Pancreas (tissue), 10 donors: ENCODE measurements around the gene TMEM63C. TPM values are rescaled to one million over a fixed set of nuclear protein-coding genes. Genes with fewer than 3 reads are reported as not detected.

ENCODE experiments used
- ATAC-seq, 4 donors: fragments of 200-7000 bp; cut with Tn5 transposase; one replicate each; pipeline versions ENCODE4 v1.8.0 to v1.9.1; 2020; ENCODE audit warnings: mild to moderate bottlenecking in 4 of 4, moderate library complexity in 4 of 4
- DNase-seq, 6 donors: peaks; one replicate each; pipeline ENCODE4 v3.0.0-alpha.2; 2020
- FAIRE-seq: peaks from 2 replicates; lab custom pipeline; 2012; peaks lifted over from hg19 to GRCh38; lab: Jason Lieb, UNC
- H3K27ac ChIP-seq, 4 donors: fragments of 200-600 bp; sonication (generic); 1 replicate in 3 of 4; 2 replicates in 1 of 4; pipeline versions ENCODE4 v1.5.0 to v1.8.0; 2020
- H3K27me3 ChIP-seq, 4 donors: fragments of 200-600 bp; one replicate each; pipeline ENCODE4 v1.8.0; 2021
- H3K36me3 ChIP-seq, 3 donors: fragments of 200-600 bp; sonication (generic) in 1 of 3; one replicate each; pipeline versions ENCODE4 v1.5.0 to v1.8.0; 2020 to 2021
- H3K4me1 ChIP-seq, 3 donors: fragments of 200-600 bp; one replicate each; pipeline ENCODE4 v1.8.0; 2021
- H3K4me3 ChIP-seq, 4 donors: fragments of 200-600 bp; sonication (generic) in 2 of 4; one replicate each; pipeline versions ENCODE4 v1.5.0 to v1.8.0; 2020 to 2021
- H3K9me3 ChIP-seq, 4 donors: fragments of 200-600 bp; one replicate each; pipeline ENCODE4 v1.8.0; 2021
- CTCF ChIP-seq, 4 donors: fragments of 200-600 bp; sonication (generic) in 3 of 4; IDR thresholded peaks; one replicate each; pipeline versions ENCODE4 v1.5.0 to v1.8.0; 2021; ENCODE audit warnings: antibody characterized with exemption in 4 of 4
- WGBS, 2 donors: extraction: QIAGEN DNeasy Blood & Tissue Kit; methylation state at CpG; one replicate each; pipeline ENCODE4 v1.1.7; 2013; 5-methylcytosine and 5-hydroxymethylcytosine counted together
- intact Hi-C, 3 donors: fragments of 100-400 bp; cut with DNase I; formaldehyde crosslinking; loops; one replicate each; pipeline versions ENCODE4 v1.11.1 to v1.14.2; 2022
- polyA plus RNA-seq, 2 donors: library from polyadenylated mRNA; stranded (reverse); fragments of 200-250 nt; gene quantifications; one replicate each; pipeline ENCODE4 v1.2.3, GENCODE V29; 2013
- total RNA-seq, 6 donors: library from RNA; stranded (reverse); fragmentation: NEBNext Ultra II Directional in 4 of 6; extraction: Animal tissue kit (Norgen Biotek cat#: 25700) in 4 of 6; gene quantifications; one replicate each; pipeline versions ENCODE4 v1.2.1 to v1.2.4, GENCODE V29; 2021 to 2023
- donor health status: healthy with polysubstance abuse.
- donor health status: DM: no; HTN: no; CAD: no; lungs with moderate emphysema.
- donor health status: DM: no; HTN: no; CAD: no.
- donor health status: control.
- donor health status: control.
- donor health status: Bipolar disorder and iron deficiency.
- donor health status: DM: yes; HTN: yes; CAD: no.
- donor health status: DM: no; HTN: no; CAD: no.
- donor health status: DM: no; HTN: no; CAD: no.
- donor health status: DM: yes; HTN: yes; CAD: no.

TMEM63C gene
- total and polyA plus RNA-seq, 8 donors: 2.8 to 10.6 (median 4.2) TPM

GRCh38 chr14:77299771-77300170 lies 118.2 kb downstream of the TMEM63C start:
- Histone ChIP-seq H3K4me3 (no peak overlapping the region), H3K36me3 (peaks cover 0 to 8% (median 0%) of the 10 kb centered on the region in 3 donors), H3K4me1 (no peaks in the 10 kb centered on the region), H3K9me3 (no peaks in the 10 kb centered on the region), H3K27me3 (no peaks in the 10 kb centered on the region), H3K27ac (no peak overlapping the region)
- intact Hi-C loops: no loop called here
- no peak for TF ChIP-seq CTCF (IDR thresholded peaks at IDR 0.05)
- ATAC-seq (peak in 1 of 4 donors; percentile 24), DNase-seq (no peak), FAIRE-seq (no peak)
- 63 to 65% methylated on average over 4 of the region's 4 CpGs for WGBS, 2 donors

- ATAC-seq: peak; percentile 64 to 85 (median 72)
- H3K4me1 ChIP-seq: no peaks in the 10 kb centered on the region
- no peak for FAIRE-seq
- H3K4me3 ChIP-seq: no peak overlapping the region
- H3K9me3 ChIP-seq: no peaks in the 10 kb centered on the region
- WGBS, 2 donors: 37 to 41% methylated on average over 10 of the region's 10 CpGs
- no peaks in the 10 kb centered on the region for H3K27me3 ChIP-seq
- intact Hi-C loops: no loop called here
- TF ChIP-seq CTCF (IDR thresholded peaks at IDR 0.05): peak in 3 of 4 donors; percentile 47 to 53 (median 50)
- no peak overlapping the region for H3K27ac ChIP-seq
- DNase-seq: peak in 5 of 6 donors; percentile 57 to 78 (median 60)
- peaks cover 0 to 2% (median 0%) of the 10 kb centered on the region in 3 donors for H3K36me3 ChIP-seq
These were observed 119.5 kb downstream of the TMEM63C start for GRCh38 chr14:77301103-77301502.

GRCh38 chr14:77302926-77303325 lies 121.3 kb downstream of the TMEM63C start:
- H3K4me3 ChIP-seq: no peak overlapping the region
- ATAC-seq (peak; percentile 38 to 86 (median 70)), DNase-seq (no peak), FAIRE-seq (no peak)
- H3K27ac ChIP-seq: peak overlapping the region in 2 of 4 donors; percentile 62 to 65
- no peaks in the 10 kb centered on the region for H3K36me3 ChIP-seq
- no peak for TF ChIP-seq CTCF (IDR thresholded peaks at IDR 0.05)
- WGBS, 2 donors: 93 to 98% methylated on average over 5 of the region's 5 CpGs
- intact Hi-C loops: no loop called here
- H3K9me3 ChIP-seq: no peaks in the 10 kb centered on the region
- H3K27me3 ChIP-seq: no peaks in the 10 kb centered on the region
- H3K4me1 ChIP-seq: no peaks in the 10 kb centered on the region

- no peaks in the 10 kb centered on the region for H3K4me1 ChIP-seq
- peak overlapping the region in 2 of 4 donors; percentile 62 to 65 for H3K27ac ChIP-seq
- intact Hi-C loops: no loop called here
- no peak for DNase-seq
- WGBS, 2 donors: 54 to 63% methylated on average over 4 of the region's 4 CpGs
- no peak overlapping the region for H3K4me3 ChIP-seq
- FAIRE-seq: no peak
- H3K9me3 ChIP-seq: no peaks in the 10 kb centered on the region
- peak; percentile 38 to 91 (median 78) for ATAC-seq
- no peaks in the 10 kb centered on the region for H3K36me3 ChIP-seq
- TF ChIP-seq CTCF (IDR thresholded peaks at IDR 0.05): no peak
- no peaks in the 10 kb centered on the region for H3K27me3 ChIP-seq
These were observed 122.0 kb downstream of the TMEM63C start for GRCh38 chr14:77303417-77304156.

- Histone ChIP-seq H3K27me3 (no peaks in the 10 kb centered on the region), H3K36me3 (no peaks in the 10 kb centered on the region), H3K27ac (no peak overlapping the region), H3K9me3 (no peaks in the 10 kb centered on the region), H3K4me3 (no peak overlapping the region), H3K4me1 (no peaks in the 10 kb centered on the region)
- FAIRE-seq: no peak
- WGBS, 2 donors: 81 to 82% methylated on average over 4 of the region's 4 CpGs
- ATAC-seq: no peak
- intact Hi-C loops: no loop called here
- no peak for DNase-seq
- no peak for TF ChIP-seq CTCF (IDR thresholded peaks at IDR 0.05)
These were observed 124.1 kb downstream of the TMEM63C start for GRCh38 chr14:77305696-77306095.
